ENCODE results near the gene ZNF334.

DNA sequence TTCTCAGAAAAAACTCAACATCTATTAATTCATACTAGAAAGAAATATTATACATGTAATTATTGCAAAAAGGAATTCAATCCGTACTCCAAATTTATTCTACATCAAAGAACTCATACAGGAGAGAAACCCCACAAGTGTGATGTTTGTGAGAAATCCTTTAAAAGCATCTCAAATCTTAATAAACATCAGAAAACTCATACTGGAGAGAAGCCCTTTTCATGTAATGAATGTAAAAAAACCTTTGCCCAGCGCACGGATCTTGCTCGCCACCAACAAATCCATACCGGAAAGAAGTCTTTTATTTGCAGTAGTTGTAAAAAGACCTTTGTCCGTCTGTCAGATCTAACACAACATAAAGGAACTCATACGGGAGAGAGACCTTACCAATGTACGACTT, 22.0 kb downstream of the ZNF334 start:
- TF ChIP-seq CTCF (conservative IDR thresholded peaks at IDR 0.05; ENCODE audit: low read length) (no peak), EZH2phosphoT487 (IDR thresholded peaks at IDR 0.05; ENCODE audit: borderline replicate concordance) (no peak)
